GM19351 (cell line): ENCODE measurements around the gene MAPK11.
"Not testable (repeated sequence)": the region's sequence is repeated elsewhere in the genome, so short reads cannot be mapped to it uniquely, and the experiment has no call there.

Source experiments
- ATAC-seq: cut with Tn5 transposase; IDR thresholded peaks from one replicate; pipeline ENCODE4 v1.9.1; 2021; ENCODE audit warnings: mild to moderate bottlenecking, moderate library complexity; ENCODE audit not compliant: unreplicated experiment

Gene MAPK11

GRCh38 chr22:50278956-50279619 is 8.9 kb upstream of the MAPK11 start:
- ATAC-seq = no peak

GRCh38 chr22:50278461-50278860 is 8.3 kb upstream of the MAPK11 start:
- ATAC-seq = no peak

- ATAC-seq = no peak
Observed at GRCh38 chr22:50277761-50278160, 7.6 kb upstream of the MAPK11 start.

GRCh38 chr22:50276143-50276542 is 6.0 kb upstream of the MAPK11 start:
- peak; percentile 56 for ATAC-seq

GRCh38 chr22:50275181-50276055 is 5.2 kb upstream of the MAPK11 start:
- no peak for ATAC-seq

- ATAC-seq = no peak
Observed at GRCh38 chr22:50274771-50275170, 4.6 kb upstream of the MAPK11 start.

GRCh38 chr22:50274311-50274710 is 4.1 kb upstream of the MAPK11 start:
- no peak for ATAC-seq

- ATAC-seq = not testable (repeated sequence)
Observed at GRCh38 chr22:50273781-50274180, 3.6 kb upstream of the MAPK11 start.

- not testable (repeated sequence) for ATAC-seq
Observed at GRCh38 chr22:50273352-50273751, 3.2 kb upstream of the MAPK11 start.

- no peak for ATAC-seq
Observed at GRCh38 chr22:50272044-50272802, 2.0 kb upstream of the MAPK11 start.

- no peak for ATAC-seq
Observed at GRCh38 chr22:50271519-50271970, 1.4 kb upstream of the MAPK11 start.

- ATAC-seq = no peak
Observed at GRCh38 chr22:50270666-50271394, 650 bp upstream of the MAPK11 start.

GRCh38 chr22:50269573-50269969 is 609 bp downstream of the MAPK11 start:
- ATAC-seq = no peak

- ATAC-seq = no peak
Observed at GRCh38 chr22:50268655-50269113, 1.5 kb downstream of the MAPK11 start.

- no peak for ATAC-seq
Observed at GRCh38 chr22:50267591-50268390, 2.4 kb downstream of the MAPK11 start.

GRCh38 chr22:50266994-50267393 is 3.2 kb downstream of the MAPK11 start:
- ATAC-seq = no peak

GRCh38 chr22:50264946-50265669 is 5.1 kb downstream of the MAPK11 start:
- ATAC-seq = no peak

- no peak for ATAC-seq
Observed at GRCh38 chr22:50264104-50264745, 6.0 kb downstream of the MAPK11 start.
